HCT116 (cell line): ENCODE results near the gene GSTT2.
A peak's percentile ranks its signal among the peaks of the same experiment; 100 is the strongest.

ENCODE experiments used
- CEBPB ChIP-seq: IDR thresholded peaks from 2 replicates; pipeline ENCODE4 v1.6.1; 2012; ENCODE audit warnings: low read depth
- CTCF ChIP-seq, 3 experiments: fragments of 200-600 bp in 1 of 3; sonication (generic) in 1 of 3; IDR thresholded peaks in 2 of 3; conservative IDR thresholded peaks in 1 of 3; 2 replicates each; pipeline ENCODE4 v1.5.1; 2012 to 2017; ENCODE audit warnings: low read depth in 2 of 3, low read length in 2 of 3, antibody characterized with exemption in 1 of 3, borderline replicate concordance in 1 of 3, control low read depth in 1 of 3, mild to moderate bottlenecking in 1 of 3, mixed read lengths in 1 of 3, mixed run types in 1 of 3, moderate library complexity in 1 of 3; ENCODE audit not compliant: insufficient read depth in 1 of 3
- EZH2 ChIP-seq: fragments of 200-600 bp; sonication (generic); IDR thresholded peaks from 2 replicates; pipeline ENCODE4 v1.6.1; 2017; ENCODE audit warnings: antibody characterized with exemption, mixed run types
- FOSL1 ChIP-seq: IDR thresholded peaks from 2 replicates; pipeline ENCODE4 v1.6.1; 2012; ENCODE audit warnings: low read depth
- POLR2A ChIP-seq: IDR thresholded peaks from 2 replicates; pipeline ENCODE4 v1.7.0; 2011; ENCODE audit warnings: borderline replicate concordance; ENCODE audit not compliant: insufficient read depth, insufficient read length; ENCODE audit errors: extremely low read depth
- RAD21 ChIP-seq: IDR thresholded peaks from 2 replicates; pipeline ENCODE4 v1.6.1; 2012; ENCODE audit warnings: low read depth, mild to moderate bottlenecking
- REST ChIP-seq: IDR thresholded peaks from 2 replicates; pipeline ENCODE4 v1.6.1; 2012; ENCODE audit warnings: low read depth
- SP1 ChIP-seq: IDR thresholded peaks from 2 replicates; pipeline ENCODE4 v1.6.1; 2012; ENCODE audit warnings: low read depth
- SRF ChIP-seq: IDR thresholded peaks from 2 replicates; pipeline ENCODE4 v1.6.1; 2012; ENCODE audit warnings: low read depth
- YY1 ChIP-seq: IDR thresholded peaks from 2 replicates; pipeline ENCODE4 v1.6.1; 2011; ENCODE audit warnings: low read length, low read depth, moderate library complexity, mild to moderate bottlenecking; ENCODE audit not compliant: insufficient replicate concordance; ENCODE audit errors: extremely low read depth
- ZNF274 ChIP-seq: fragments of 200-500 bp; sonication (Bioruptor generic); IDR thresholded peaks from 2 replicates; pipeline ENCODE4 v1.6.1; 2014; ENCODE audit warnings: mild to moderate bottlenecking, low read depth, low read length, inconsistent platforms

GRCh38 chr22:23984430-23984829, 4.5 kb downstream of the GSTT2 start:
- TF ChIP-seq CTCF (IDR thresholded peaks at IDR 0.05 in 2 of 3, conservative IDR thresholded peaks at IDR 0.05 in 1 of 3; ENCODE audit: borderline replicate concordance in 1 of 3, insufficient read depth in 1 of 3, low read depth in 2 of 3, low read length in 2 of 3) (peak; percentile 75 to 81 (median 76)), SRF (no peak), ZNF274 (no peak), RAD21 (peak; percentile 89), FOSL1 (no peak), EZH2 (no peak), POLR2A (no peak), YY1 (no peak), SP1 (no peak), REST (no peak), CEBPB (no peak)
